Measurements from ENCODE around the gene TAB2. TPM values are rescaled to one million over a fixed set of nuclear protein-coding genes. Genes with fewer than 3 reads are reported as not detected.

Gene TAB2
- polyA plus RNA-seq, 2 of the 4 experiments (the other 2 are of a cell fraction) = 23.0 to 49.0 TPM

DNA sequence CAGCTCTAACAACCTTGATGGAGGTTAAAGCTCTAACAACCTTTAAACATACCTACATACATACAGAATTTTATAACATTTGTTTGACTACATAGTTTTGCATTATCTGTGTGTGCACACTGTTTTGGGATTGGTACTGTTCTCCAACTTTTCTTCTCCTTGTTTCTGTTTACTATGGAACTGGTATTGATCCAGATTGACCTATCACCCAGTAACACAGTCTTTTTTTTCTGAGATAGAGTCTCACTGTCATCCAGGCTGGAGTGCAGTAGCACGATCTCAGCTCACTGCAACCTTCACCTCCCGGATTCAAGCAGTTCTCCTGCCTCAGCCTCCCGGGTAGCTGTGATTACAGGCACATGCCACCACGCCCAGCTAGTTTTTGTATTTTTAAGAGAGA, 65.9 kb downstream of the TAB2 start:
- ChIA-PET POLR2A (no interaction called here), CTCF (interaction anchor here (2.1 kb wide), 1 partner anchor 49 kb away, joined by 7 read pairs; no protein-coding TSS in a partner anchor)
- FAIRE-seq = no peak

DNA sequence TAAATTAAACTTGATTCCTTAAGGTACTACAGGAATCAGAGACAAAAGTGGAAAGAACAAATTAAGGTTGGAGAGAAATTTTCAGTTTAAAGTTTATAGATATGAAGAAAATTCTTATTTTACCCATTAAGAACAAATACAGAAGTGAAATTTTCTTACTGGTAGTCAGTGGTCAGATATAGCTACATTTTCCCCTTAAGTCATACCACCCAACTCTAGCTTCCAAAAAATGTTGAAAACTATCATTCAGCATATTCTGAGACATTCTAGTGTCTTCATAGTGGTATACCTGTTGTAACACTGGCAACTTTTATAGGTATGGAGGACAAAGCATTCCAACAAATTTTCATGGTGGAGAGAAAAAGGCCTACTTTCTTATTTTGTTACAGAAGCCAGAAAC, 67.0 kb downstream of the TAB2 start:
- ChIA-PET CTCF (no interaction called here), POLR2A (no interaction called here)
- Histone ChIP-seq H3K4me2 (no peak overlapping the region), H3K27ac (no peak overlapping the region), H3K4me1 (no peaks in the 10 kb centered on the region), H3K4me3 (no peak overlapping the region), H3K9me3 (peaks cover 11% of the 10 kb centered on the region)
- TF ChIP-seq EHMT2 (IDR thresholded peaks at IDR 0.05; ENCODE audit: low read depth) = no peak
- no peak for TF ChIP-seq ZNF302 (CRISPR knock-in tag; IDR thresholded peaks at IDR 0.05)
- no peak for TF ChIP-seq RARB (CRISPR knock-in tag; IDR thresholded peaks at IDR 0.05)
- no peak for TF ChIP-seq ZC3H11A (IDR thresholded peaks at IDR 0.05)
- no peak for TF ChIP-seq FOSL2 (IDR thresholded peaks at IDR 0.05)
- TF ChIP-seq FOSL2 (CRISPR knock-in tag; IDR thresholded peaks at IDR 0.05) = no peak
- TF ChIP-seq, protein P1, sequence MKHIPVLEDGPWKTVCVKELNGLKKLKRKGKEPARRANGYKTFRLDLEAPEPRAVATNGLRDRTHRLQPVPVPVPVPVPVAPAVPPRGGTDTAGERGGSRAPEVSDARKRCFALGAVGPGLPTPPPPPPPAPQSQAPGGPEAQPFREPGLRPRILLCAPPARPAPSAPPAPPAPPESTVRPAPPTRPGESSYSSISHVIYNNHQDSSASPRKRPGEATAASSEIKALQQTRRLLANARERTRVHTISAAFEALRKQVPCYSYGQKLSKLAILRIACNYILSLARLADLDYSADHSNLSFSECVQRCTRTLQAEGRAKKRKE (CRISPR knock-in tag; IDR thresholded peaks at IDR 0.05; ENCODE audit: low read depth) = no peak
- TF ChIP-seq HEYL (CRISPR knock-in tag; IDR thresholded peaks at IDR 0.05) = no peak
- no peak for TF ChIP-seq FOSB (CRISPR knock-in tag; IDR thresholded peaks at IDR 0.05)
- TF ChIP-seq HOXB5 (CRISPR knock-in tag; IDR thresholded peaks at IDR 0.05) = no peak
- no peak for TF ChIP-seq HDAC2 (IDR thresholded peaks at IDR 0.05)
- no peak for TF ChIP-seq SMC3 (IDR thresholded peaks at IDR 0.05)
- TF ChIP-seq, protein P2, sequence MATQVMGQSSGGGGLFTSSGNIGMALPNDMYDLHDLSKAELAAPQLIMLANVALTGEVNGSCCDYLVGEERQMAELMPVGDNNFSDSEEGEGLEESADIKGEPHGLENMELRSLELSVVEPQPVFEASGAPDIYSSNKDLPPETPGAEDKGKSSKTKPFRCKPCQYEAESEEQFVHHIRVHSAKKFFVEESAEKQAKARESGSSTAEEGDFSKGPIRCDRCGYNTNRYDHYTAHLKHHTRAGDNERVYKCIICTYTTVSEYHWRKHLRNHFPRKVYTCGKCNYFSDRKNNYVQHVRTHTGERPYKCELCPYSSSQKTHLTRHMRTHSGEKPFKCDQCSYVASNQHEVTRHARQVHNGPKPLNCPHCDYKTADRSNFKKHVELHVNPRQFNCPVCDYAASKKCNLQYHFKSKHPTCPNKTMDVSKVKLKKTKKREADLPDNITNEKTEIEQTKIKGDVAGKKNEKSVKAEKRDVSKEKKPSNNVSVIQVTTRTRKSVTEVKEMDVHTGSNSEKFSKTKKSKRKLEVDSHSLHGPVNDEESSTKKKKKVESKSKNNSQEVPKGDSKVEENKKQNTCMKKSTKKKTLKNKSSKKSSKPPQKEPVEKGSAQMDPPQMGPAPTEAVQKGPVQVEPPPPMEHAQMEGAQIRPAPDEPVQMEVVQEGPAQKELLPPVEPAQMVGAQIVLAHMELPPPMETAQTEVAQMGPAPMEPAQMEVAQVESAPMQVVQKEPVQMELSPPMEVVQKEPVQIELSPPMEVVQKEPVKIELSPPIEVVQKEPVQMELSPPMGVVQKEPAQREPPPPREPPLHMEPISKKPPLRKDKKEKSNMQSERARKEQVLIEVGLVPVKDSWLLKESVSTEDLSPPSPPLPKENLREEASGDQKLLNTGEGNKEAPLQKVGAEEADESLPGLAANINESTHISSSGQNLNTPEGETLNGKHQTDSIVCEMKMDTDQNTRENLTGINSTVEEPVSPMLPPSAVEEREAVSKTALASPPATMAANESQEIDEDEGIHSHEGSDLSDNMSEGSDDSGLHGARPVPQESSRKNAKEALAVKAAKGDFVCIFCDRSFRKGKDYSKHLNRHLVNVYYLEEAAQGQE (IDR thresholded peaks at IDR 0.05) = no peak
- TF ChIP-seq POLR2A (IDR thresholded peaks at IDR 0.05; ENCODE audit: low read length) = no peak
- no peak for TF ChIP-seq ZFP36 (IDR thresholded peaks at IDR 0.05; ENCODE audit: borderline replicate concordance, partially characterized antibody)
- TF ChIP-seq JUN (IDR thresholded peaks at IDR 0.05) = no peak
- TF ChIP-seq HOXB13 (CRISPR knock-in tag; IDR thresholded peaks at IDR 0.05; ENCODE audit: low read depth) = no peak
- no peak for TF ChIP-seq RNF2 (IDR thresholded peaks at IDR 0.05; ENCODE audit: borderline replicate concordance, low read depth)
- no peak for TF ChIP-seq RCOR1 (IDR thresholded peaks at IDR 0.05; ENCODE audit: low read depth, low read length)
- TF ChIP-seq, protein P3, sequence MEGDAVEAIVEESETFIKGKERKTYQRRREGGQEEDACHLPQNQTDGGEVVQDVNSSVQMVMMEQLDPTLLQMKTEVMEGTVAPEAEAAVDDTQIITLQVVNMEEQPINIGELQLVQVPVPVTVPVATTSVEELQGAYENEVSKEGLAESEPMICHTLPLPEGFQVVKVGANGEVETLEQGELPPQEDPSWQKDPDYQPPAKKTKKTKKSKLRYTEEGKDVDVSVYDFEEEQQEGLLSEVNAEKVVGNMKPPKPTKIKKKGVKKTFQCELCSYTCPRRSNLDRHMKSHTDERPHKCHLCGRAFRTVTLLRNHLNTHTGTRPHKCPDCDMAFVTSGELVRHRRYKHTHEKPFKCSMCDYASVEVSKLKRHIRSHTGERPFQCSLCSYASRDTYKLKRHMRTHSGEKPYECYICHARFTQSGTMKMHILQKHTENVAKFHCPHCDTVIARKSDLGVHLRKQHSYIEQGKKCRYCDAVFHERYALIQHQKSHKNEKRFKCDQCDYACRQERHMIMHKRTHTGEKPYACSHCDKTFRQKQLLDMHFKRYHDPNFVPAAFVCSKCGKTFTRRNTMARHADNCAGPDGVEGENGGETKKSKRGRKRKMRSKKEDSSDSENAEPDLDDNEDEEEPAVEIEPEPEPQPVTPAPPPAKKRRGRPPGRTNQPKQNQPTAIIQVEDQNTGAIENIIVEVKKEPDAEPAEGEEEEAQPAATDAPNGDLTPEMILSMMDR (IDR thresholded peaks at IDR 0.05) = no peak
- no peak for DNase-seq (ENCODE audit: low read depth in 1 of 2, low spot score in 1 of 2)
- no peak for FAIRE-seq
- no peak for ATAC-seq

More for the DNA sequence above, 65.9 kb downstream of the TAB2 start:
- WGBS (ENCODE audit: missing lambda C conversion rate) = 88% methylated on average over 4 of the region's 4 CpGs
- Histone ChIP-seq H3K27ac (no peak overlapping the region), H3K9me3 (peaks cover 11% of the 10 kb centered on the region), H3K4me1 (no peaks in the 10 kb centered on the region), H3K4me3 (no peak overlapping the region), H3K4me2 (no peak overlapping the region)
- TF ChIP-seq, protein P1 (CRISPR knock-in tag; IDR thresholded peaks at IDR 0.05; ENCODE audit: low read depth) = no peak
- TF ChIP-seq, protein P4, sequence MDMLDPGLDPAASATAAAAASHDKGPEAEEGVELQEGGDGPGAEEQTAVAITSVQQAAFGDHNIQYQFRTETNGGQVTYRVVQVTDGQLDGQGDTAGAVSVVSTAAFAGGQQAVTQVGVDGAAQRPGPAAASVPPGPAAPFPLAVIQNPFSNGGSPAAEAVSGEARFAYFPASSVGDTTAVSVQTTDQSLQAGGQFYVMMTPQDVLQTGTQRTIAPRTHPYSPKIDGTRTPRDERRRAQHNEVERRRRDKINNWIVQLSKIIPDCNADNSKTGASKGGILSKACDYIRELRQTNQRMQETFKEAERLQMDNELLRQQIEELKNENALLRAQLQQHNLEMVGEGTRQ (IDR thresholded peaks at IDR 0.05) = no peak
- TF ChIP-seq KDM1A (IDR thresholded peaks at IDR 0.05; ENCODE audit: low read depth) (no peak), CHD4 (IDR thresholded peaks at IDR 0.05; ENCODE audit: borderline replicate concordance) (no peak), RNF2 (IDR thresholded peaks at IDR 0.05; ENCODE audit: borderline replicate concordance, low read depth) (no peak), HOXA7 (CRISPR knock-in tag; IDR thresholded peaks at IDR 0.05) (no peak)
- TF ChIP-seq, protein P2 (IDR thresholded peaks at IDR 0.05) = no peak
- no peak for DNase-seq (ENCODE audit: low read depth in 1 of 2, low spot score in 1 of 2)
- ATAC-seq = no peak
